Measurements from ENCODE around the gene DUSP3.

DUSP3 gene

GRCh38 chr17:43768382-43768781 lies 10.4 kb downstream of the DUSP3 start:
- no peak for DNase-seq (ENCODE audit: low read depth)

- no peak for DNase-seq (ENCODE audit: low read depth)
Measured at GRCh38 chr17:43767713-43768059, 11.1 kb downstream of the DUSP3 start.

DNA sequence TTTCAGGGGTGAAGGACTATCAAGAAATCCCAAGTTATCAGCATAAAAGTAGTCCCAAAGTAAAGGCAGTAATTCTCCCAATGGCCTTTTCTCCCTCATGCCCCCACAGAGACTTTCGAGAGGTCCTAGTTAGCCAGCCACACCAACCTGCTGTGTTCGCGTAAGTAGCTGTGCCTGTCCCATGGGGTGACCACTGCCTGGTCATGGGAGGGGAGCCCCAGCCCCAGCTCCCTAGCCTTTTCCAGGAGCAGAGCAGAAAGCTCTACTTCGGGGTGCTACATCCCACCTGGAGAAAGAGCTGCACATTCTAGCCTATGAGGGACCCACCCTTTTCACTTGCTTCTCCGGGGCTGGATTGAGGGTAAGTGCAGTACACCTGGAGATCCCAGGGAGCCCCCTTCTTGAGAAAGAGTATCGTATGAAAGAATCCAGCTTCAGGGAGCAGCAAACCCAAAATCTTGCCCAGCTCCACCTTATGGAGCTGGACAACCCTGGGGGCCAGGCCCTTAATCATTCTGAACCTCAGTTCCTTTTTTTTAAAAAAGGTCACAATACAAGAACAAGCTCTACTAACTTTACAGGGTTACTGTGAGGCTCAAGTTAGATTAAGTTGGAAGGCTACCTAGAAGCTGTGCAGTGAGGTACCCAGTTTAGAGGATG lies 11.6 kb downstream of the DUSP3 start:
- DNase-seq (ENCODE audit: low read depth), result no peak

DNA sequence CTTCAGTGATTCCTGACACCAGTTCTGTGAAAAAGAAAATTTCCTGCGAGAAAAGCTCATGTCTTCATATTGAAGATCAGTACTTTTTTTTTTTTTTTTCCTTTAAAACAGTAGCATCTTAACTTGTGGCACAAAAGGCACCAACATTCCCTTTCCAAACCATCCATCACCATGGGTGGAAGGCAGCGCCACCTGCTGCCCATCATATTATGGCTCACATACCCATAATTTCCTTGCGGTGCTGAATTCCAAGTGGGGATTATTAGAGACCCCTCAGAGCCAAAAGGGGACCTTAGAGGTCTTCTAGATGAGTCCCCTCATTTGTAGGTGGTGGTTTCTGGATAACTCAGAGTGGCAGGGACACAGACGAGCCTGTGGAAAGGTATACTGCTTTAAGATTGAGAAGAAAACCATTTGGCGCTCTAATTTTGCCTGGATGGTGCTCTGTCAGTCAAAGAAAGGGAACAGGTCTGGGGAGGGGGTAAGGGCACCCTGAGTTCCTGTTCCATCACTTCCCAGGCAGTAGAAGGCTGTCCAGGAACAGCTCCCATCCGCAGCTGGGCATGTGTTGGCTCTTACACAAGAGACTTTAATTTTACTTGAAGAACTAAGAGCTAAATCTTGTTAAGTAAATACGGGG lies 12.2 kb downstream of the DUSP3 start:
- no peak for DNase-seq (ENCODE audit: low read depth)

DNA sequence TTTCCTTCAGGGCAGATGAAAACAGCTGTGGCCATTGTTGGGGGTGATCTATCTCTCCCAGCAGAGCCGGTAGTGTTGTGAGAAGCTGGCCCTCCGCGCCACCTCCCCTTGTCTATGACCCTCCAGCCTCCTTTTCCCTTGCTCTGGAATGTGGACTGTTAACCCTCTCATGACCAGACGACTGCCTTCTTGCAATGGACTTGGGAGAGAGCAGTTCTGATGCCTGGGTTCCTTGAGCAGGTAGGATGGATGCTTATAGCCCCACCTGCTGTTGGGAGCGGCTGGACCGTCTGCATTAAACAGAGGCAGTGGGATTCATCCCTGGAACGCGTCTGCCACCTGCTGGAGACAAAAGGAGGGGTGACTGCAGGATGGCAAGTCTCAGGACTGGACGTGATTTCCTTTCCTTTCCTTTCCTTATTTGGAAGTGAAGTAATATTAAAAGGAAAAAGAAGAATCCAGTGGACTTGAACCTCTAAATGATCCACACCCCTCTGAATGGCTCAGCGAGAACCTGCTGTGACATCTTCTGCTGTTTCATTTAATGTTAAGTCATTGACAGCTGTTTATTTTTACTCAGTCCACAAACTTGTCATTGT lies 18.4 kb downstream of the DUSP3 start:
- DNase-seq (ENCODE audit: low read depth), result peak; percentile 62

- no peak for DNase-seq (ENCODE audit: low read depth)
Measured at GRCh38 chr17:43759836-43760235, 18.9 kb downstream of the DUSP3 start.

DNA sequence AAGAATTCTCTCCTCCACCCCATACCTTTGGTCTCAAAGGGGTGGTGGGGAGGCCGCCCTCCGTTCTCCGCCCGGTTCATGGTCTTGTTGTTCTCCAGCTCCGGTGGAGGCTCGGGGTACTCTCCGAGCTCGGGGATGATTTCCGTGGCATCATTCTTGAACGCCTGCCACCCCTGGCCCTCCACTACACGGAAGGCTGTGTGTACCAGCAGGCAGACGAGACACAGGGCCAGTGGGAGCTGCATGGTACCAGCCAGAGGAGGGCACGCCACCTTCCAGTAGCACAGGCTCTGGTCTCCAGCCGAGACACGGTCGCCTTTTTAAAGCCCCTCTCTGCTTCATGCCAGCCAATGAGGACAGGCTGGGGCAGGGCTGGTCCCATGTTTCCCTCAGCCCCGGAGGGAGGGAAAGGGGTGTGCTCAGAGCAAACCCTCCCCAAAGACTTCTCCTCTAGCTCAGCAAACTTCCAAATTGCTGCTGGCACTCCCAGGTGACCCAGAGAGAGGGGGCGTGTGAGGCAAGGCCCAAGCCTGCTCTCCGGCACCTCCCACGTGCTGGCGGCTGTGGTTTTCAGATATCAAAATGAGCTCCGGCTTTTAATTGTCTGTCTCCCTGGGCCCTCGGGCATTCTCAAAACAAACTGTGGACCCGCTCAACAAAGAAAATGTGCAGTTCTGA lies 20.1 kb downstream of the DUSP3 start, which contains the start of gene SOST:
SOST (minus strand) TSS at position 295 of the 678 bp plus-strand sequence; CDS start at position 245, 50 bp downstream.
- no peak for DNase-seq (ENCODE audit: low read depth)

DNA sequence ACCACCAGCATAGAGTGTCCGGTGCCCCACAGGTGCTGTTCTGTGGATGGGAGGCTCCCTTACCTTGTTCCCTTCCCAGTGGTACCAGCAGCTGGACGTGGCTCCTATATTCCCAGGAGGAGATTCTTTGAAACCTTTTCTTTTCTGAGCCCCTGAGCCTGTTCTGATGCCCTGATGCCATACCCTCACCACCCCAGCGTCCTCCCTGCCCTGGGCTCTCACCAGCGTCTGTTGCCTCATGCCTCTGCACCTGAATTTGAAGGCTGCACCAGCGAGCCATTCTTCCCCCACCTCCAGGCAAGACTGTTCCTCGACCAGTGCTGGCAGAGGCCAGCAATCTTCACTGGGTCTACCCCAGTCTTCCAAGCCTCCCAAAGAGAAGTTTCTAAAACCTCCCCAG lies 20.7 kb downstream of the DUSP3 start:
- no peak for DNase-seq (ENCODE audit: low read depth)

- DNase-seq (ENCODE audit: low read depth), result no peak
Measured at GRCh38 chr17:43757171-43757660, 21.6 kb downstream of the DUSP3 start.

DNA sequence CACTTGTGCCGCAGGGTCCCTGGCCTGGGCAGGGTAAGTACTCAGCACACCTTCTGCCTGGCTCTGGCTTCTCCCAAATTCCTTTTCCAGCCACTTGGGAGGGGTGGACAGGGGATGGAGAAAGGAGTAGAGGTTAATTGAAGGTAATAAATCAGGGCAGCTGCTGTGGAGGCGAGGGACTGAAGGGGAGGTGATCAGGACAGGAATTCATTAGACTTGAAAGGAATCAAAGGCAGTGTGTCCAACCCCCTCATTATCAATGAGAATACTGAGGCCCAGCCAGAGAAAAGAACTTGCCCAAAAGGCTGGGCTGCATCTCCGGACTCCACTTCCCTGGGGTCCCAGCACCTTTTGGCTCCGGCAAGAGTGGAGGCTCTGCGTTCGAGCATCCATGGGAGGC lies 22.6 kb downstream of the DUSP3 start:
- no peak for DNase-seq (ENCODE audit: low read depth)

DNA sequence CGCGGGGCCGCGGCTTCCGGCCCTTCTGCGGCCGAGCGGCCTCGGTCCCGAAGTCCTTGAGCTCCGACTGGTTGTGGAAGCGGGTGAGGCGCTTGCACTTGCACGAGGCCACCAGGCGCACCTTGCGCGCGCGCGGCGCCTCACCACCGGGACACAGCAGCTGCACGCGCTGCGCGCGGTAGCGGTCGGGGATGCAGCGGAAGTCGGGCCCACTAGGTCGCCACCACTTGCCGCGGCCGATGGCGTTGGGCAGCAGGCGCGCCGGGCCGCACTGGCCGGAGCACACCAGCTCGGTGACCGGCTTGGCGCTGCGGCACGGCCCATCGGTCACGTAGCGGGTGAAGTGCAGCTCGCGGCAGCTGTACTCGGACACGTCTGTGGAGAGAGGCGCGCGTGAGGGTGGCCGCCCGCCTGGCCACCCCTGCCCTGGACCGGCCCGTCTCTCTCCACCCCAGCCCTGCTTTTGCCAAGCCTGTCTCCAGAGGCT lies 23.3 kb downstream of the DUSP3 start:
- no peak for DNase-seq (ENCODE audit: low read depth)

DNA sequence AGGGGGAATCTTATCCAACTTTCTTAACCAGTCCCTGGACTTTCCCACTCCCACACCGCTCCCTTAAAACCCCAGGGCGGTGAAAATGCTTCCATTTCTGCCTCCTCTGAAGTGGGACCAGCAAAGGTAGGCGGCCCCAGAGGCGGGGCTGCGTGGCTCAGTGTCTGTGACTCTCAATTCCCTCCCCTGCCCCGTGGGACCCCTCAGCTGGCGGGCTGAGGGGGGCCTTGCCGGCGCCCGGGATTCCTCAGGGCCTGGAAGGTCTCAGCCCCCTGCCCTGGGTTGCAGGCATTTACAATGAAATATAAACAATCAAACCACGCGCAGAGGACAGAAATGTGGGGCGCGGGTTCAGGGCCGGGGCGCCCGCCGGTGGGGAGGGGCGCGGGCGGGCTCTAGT lies 23.8 kb downstream of the DUSP3 start:
- DNase-seq (ENCODE audit: low read depth), result no peak

GRCh38 chr17:43753493-43754129 lies 25.2 kb downstream of the DUSP3 start:
- no peak for DNase-seq (ENCODE audit: low read depth)

- DNase-seq (ENCODE audit: low read depth), result no peak
Measured at GRCh38 chr17:43750153-43750552, 28.6 kb downstream of the DUSP3 start.

DNA sequence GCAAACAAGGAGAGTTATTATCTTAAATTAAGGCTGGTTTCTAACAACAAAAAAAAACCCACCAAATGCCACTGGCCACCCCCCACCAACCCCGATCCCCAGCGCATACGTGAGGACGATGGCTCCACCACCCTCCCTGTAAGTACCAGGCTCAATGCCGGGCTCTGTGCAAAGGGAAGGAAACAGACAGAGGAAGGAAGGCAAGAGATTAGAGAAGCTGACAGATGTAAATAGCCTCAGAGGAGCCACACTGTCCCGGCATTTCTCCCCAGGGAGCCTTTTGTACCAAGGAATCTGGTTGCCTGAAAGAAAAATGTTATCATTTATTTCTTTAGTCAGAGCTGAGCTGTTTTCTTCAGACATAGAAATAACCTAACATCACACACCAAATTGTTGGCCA lies 33.2 kb downstream of the DUSP3 start:
- DNase-seq (ENCODE audit: low read depth), result no peak

DNA sequence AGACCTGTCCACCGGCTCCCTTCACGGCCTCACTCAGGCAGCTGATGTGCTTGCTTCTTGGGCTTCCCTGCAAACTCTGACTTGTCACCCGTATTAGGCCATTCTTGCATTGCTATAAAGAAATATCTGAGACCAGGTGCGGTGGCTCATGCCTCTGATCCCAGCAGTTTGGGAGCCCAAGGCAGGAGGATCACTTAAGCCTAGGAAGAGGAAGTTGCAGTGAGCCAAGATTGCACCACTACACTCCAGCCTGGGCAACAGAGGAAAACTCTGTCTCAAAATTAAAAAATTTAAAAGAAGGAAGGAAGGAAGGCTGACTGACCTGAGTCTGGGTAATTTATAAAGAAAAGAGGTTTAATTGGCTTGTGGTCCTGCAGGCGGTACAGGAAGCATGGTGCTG lies 37.1 kb downstream of the DUSP3 start:
- DNase-seq (ENCODE audit: low read depth), result no peak

DNA sequence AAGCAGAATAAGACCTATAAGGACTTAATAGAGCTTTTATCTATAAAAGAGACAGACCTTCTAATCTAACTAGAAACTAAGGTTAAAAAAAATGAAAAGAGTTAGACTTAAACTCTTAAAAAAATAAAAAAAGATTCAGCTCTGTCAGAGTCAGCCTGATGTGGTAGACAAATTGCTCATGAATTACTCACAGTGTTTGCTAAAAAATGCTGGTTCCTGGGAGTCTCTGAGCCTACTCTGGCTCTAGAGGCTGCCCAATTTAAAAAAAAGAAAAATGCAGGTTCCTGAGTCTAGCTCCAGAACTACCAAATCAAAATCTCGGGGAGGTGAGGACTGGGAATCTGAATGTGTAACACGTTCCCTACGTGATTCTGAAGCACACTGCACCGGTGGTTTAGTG lies 38.2 kb downstream of the DUSP3 start:
- no peak for DNase-seq (ENCODE audit: low read depth)

- no peak for DNase-seq (ENCODE audit: low read depth)
Measured at GRCh38 chr17:43737722-43738121, 41.1 kb downstream of the DUSP3 start.

DNA sequence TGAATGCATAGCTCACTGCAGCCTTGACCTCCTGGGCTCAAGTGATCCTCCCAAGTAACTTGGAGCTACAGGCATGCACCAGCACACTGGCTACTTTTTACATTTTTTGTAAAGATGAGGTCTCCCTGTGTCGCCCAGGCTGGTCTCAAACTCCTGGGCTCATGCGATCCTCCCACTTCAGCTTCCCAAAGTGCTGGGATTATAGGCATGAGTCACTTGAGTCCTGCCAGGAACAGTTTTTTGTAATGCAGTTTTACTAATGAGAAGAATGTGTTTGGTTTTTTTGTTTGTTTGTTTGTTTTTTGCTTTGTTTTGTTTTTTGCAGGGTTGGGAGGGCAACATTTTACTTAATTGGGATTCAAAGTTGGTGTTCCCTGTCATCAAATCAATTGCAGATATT lies 42.4 kb downstream of the DUSP3 start:
- DNase-seq (ENCODE audit: low read depth), result no peak

GRCh38 chr17:43734376-43734775 lies 44.4 kb downstream of the DUSP3 start:
- no peak for DNase-seq (ENCODE audit: low read depth)

DNA sequence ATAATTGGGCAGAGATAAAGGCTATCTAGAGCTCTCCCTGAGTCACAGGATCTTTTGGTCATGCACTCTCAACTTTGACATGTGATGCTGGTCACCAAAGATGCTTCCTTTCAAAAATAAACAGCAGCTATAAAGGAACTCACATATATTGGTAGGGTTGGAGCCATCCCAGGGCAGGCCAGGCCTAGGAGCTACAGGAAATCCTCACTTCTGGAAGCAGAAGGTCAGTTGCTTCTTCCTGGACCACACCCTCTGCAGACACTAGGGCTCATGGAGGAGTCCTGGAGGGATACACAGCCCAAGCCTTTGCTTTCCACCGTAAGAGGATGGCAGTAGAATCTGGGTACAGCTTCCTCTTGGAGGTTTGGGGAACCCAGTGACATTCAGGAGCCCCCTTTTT lies 44.8 kb downstream of the DUSP3 start:
- no peak for DNase-seq (ENCODE audit: low read depth)

DNA sequence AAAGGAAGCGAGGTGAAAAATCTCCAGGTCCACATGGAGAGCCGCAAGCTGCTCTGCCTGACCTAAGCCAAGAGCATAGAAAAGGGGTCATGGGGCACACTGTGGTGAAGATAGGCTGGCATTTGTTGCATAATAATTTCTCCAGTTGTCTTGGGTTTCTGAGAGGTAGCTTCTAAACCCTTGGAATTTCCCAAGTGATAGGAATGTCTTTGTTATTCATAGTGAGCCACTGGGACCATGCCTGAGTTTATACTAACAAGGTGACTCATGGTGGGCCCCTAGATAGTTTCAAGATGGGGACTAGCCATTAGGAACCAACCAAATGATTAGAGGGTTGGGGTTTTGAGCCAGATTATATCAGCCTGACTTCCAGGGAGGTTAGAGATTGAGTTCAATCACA lies 45.8 kb downstream of the DUSP3 start:
- no peak for DNase-seq (ENCODE audit: low read depth)
